ENCODE measurements around the gene FNIP2.
"Not testable (repeated sequence)": the region's sequence is repeated elsewhere in the genome, so short reads cannot be mapped to it uniquely, and the experiment has no call there.

The FNIP2 gene

DNA sequence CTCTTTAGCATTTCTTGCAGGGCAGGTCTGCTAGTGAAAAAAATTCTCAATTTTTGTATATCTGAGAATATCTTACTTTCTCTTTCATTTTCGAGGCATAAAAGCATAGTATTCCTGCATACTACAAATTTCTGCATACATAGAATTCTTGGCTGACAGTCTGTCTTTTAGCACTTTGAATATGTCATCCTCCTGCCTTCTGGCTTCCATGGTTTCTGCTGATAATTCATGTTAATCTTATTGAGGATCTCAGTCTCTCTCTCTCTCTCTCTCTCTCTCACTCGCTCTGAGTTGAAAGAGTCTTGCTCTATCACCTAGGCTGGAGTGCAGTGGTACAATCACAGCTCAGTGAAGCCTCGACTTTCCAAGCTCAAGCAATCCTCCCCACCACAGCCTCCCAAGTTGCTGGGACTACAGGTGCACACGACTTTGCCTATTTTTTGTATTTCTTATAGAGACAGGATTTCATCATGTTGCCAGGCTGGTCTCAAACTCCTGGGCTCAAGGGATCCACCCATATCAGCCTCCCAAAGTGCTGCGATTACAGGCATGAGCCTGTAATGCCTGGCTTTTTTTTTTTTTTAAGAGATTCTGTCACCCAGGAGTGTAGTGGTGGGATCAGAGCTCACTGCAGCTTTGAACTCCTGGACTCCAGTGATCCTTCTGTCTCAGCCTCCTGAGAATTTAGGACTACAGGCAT is 161.3 kb downstream of the FNIP2 start:
- DNase-seq = peak in 1 of 2 donors; percentile 6

GRCh38 chr4:158930639-158930972 is 161.8 kb downstream of the FNIP2 start:
- no peak for DNase-seq

DNA sequence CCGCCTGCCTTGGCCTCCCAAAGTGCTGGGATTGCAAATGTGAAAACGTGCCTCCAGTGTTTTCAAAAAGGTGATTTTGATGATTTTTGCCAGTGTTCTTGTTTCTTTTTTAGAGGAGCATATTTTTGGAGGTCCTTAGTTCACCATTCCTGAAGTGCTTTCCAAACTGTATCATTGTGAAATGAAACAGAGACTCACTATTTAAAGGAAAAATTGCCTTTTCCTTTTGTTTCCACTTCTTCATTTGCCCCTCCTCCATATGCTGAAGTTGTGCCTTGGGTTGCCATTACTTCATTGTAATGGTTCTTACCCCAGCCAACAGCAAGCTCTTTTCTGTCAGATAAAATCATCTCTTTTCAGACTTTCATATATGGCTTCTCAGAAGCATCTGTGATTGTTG is 164.4 kb downstream of the FNIP2 start:
- no peak for DNase-seq

DNA sequence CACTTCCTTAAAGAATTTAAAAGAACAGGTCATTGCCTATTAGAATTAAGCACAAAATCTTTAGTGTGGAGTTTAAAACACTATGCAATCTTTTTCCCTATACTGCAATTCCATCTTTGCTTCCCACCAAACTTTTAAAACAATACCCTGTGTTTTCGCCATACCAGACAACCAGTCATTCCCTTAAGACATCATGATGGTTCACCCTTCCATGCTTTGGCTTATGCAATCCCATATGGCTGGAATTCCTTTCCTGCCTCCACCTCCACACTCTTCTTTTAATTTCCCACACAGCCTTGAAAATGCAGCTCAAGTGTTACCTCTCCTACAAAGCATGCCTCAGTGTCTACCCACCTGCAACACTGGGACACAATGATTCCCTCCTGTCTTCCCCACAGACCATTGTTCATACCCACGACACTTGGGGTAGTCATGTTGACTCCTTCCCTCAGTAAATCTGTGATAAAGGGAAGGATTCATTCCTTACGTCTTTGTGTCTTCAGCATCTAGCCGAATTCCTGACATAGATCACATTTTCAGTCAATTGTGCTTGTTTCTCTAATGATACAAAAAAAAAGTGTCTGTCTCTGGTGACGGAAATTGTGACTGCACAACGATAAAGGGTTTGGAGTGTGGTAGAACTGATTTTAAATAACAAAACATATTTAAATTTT is 166.3 kb downstream of the FNIP2 start:
- no peak for DNase-seq

DNA sequence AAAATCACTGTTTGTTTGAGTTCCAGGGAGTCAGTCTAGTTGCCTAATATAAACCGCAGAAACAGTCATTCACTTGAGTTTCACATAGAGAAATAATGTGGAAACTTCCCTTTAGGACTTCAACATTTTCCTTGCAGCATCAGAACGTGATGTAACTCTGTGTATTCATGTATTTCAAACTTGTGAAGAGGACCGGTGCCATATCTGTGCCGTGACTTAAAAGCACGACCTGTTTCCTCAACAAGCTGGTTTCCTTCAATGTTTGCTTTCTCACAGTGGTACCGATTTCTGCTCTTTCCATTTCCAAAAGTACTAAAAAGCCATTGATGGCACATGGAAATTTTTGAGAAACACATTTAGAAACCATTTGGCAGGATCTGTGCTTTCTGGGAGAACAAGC is 167.4 kb downstream of the FNIP2 start:
- DNase-seq = peak in 1 of 2 donors; percentile 18

GRCh38 chr4:158938220-158939044 is 169.6 kb downstream of the FNIP2 start:
- no peak for DNase-seq

GRCh38 chr4:158940271-158940670 is 171.4 kb downstream of the FNIP2 start:
- DNase-seq = no peak

DNA sequence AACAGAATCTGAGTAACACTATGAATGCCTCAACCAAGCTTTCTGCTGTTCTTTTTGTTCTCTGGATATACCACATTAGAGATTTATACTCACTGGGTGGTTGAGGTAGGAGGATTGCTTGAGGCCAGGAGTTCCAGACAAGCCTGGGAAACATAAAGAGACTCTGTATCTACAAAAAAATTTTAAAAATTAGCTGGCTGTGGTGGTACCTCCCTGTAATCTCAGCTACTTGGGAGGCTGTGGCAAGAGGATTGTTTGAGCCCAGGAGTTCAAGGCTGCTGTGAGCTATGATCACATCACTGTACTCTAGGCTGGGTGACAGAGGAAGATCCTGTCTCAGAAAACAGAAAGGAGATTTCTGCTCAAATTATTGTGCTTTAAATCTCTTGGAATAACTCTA is 172.5 kb downstream of the FNIP2 start:
- no peak for DNase-seq

- no peak for DNase-seq
These were observed 173.1 kb downstream of the FNIP2 start for GRCh38 chr4:158941895-158942294.

- no peak for DNase-seq
These were observed 176.8 kb downstream of the FNIP2 start for GRCh38 chr4:158945529-158946108.

DNA sequence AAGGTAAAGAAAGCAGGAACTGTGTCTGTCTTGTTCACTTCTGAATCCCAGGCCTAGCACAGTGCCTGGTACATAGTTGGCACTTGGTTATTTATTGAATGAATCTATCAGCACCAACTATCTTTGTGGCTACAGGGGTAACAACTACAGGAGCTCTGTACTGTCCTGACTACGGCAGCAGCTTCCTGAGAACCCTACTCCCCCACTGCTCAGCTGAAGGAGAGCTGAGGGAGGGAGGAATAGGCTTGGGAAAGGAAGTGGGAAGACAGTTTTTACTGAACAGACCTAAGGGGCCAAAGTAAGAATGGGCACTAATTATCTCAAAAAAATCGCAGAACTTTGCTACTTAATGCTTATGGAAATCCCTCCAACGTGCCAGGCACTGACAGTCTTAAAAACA is 178.0 kb downstream of the FNIP2 start:
- DNase-seq = no peak

GRCh38 chr4:158948071-158948470 is 179.2 kb downstream of the FNIP2 start:
- DNase-seq = no peak

GRCh38 chr4:158949099-158949498 is 180.3 kb downstream of the FNIP2 start:
- no peak for DNase-seq

DNA sequence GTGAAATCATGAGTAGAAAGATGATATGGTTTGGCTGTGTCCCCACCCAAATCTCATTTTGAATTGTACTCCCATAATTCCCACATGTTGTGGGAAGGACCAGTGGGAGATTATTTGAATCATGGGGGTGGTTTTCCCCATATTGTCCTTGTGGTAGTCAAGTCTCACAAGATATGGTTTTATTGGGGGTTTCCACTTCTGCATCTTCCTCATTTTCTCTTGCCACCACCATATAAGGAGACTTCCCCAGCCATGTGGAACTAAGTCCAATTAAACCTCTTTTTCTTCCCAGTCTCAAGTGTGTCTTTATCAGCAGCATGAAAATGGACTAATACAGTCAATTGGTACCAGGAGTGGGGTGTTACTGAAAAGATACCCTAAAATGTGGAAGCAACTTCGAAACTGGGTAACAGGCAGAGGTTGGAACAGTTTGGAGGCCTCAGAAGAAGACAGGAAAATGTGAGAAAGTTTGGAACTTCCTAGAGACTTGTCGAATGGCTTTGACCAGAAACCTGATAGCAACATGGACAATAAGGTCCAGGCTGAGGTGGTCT is 183.5 kb downstream of the FNIP2 start:
- DNase-seq = not testable (repeated sequence)

GRCh38 chr4:158956345-158956744 is 187.5 kb downstream of the FNIP2 start:
- DNase-seq = not testable (repeated sequence)

- not testable (repeated sequence) for DNase-seq
These were observed 188.1 kb downstream of the FNIP2 start for GRCh38 chr4:158956918-158957317.

Measured in CD4-positive, alpha-beta T cell treated with Interleukin-1 beta for 1 hour (primary cell).